Amygdala (tissue), 56 donors: ENCODE data around the gene CASP2.
"Not testable (repeated sequence)": the region's sequence is repeated elsewhere in the genome, so short reads cannot be mapped to it uniquely, and the experiment has no call there.

Experiments used
- DNase-seq, 56 donors: peaks; one replicate each; lab custom pipeline; 2025; lab: John Stamatoyannopoulos, UW

The CASP2 gene

DNA sequence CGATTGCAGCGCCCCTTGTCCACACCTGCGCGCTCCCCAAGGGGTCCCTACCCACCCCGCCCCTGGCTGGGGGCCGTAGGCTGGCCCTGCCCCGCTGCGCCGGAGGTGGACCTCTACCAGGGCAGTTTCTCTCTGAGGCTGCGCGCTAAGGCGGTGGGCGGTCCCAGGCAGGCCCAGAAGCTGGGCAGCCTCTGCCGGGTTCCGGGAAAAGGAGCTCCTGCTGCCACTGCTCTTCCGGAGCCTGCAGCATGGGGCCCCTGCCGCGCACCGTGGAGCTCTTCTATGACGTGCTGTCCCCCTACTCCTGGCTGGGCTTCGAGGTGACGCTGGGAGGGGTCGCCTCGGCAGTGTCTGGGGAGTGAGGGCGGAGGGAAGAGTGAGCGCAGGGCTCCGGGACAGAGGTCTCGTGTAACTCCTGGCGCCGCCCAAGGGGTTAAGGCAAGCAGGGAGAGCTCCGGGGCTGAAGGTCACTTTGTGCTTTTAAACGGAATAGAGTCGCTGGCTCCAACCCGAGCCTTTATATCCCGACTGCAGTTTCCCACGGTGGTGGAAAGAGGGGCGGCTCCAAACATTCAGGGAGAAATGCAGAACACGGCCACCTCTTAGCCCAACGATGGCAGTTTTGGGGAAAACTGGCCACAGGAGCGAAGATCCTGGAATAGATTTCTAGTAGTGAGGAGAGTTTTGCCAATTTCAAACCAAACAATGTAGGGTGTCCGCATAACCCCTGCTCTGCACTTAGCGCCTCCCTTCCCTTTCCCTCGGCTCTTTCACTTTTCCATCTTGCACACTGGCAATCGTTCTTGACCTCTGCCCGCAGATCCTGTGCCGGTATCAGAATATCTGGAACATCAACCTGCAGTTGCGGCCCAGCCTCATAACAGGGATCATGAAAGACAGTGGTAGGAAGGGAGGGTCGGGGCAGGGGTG lies 24.6 kb upstream of the CASP2 start, which contains the start of gene GSTK1:
Gene GSTK1, plus strand, starts transcription at position 176 of the 930 bp plus-strand sequence. Its CDS starts 73 bp downstream, at position 249.
- peak in 54 of 56 donors; percentile 28 to 88 (median 72) for DNase-seq

GRCh38 chr7:143264196-143264568 lies 24.0 kb upstream of the CASP2 start:
- DNase-seq: not testable (repeated sequence)

DNA sequence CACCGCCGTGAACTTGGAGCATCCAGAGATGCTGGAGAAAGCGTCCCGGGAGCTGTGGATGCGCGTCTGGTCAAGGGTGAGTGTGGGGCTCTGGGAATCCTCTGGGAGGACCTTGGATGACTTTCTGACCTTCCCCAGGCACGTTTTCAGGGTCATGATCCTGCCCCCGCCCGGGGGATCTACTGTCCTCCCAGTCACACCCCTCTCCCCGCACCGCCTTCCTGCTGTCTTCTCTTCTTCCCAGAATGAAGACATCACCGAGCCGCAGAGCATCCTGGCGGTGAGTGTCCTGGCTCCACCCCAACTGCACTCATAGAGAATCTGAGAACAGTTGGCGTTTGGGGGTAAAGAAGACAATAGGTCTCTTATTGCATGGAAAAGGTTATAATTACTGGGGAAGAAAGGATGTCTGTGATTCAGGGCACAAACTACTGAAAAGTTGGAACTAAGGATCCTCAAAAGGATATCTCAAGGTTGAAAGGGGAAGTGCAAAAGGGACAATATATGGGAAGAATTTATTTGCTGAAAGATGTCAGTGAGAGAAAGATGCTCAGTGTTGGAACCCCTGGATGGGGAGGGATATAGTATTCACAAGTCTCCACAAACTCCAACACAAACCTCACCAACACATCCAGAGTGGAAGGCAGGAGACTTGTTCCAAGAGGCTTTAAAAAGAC lies 23.0 kb upstream of the CASP2 start:
- DNase-seq: peak in 2 of 56 donors; percentile 2 to 8

DNA sequence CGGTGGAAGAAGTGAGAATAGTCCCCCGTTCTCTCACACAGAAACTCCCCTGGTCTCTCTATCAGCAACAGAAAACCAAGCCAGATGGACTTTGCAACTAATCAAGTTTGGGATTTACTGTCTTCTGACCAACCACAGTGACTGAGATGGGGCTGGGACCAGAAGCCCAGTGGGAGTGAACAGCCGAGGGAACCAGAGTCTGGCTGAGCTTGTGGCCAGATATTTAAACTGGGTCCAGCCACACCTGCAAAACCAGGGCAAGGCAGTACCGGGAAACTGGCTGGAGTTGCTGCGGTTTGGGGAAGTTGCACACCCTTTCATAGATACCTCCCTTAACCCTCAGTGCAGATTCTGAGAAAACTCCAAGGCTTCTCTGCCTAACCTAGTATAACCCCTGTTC lies 18.9 kb upstream of the CASP2 start:
- DNase-seq: no peak

- DNase-seq: no peak
These were observed 16.9 kb upstream of the CASP2 start for GRCh38 chr7:143271240-143271639.

- DNase-seq: no peak
These were observed 15.3 kb upstream of the CASP2 start for GRCh38 chr7:143272871-143273270.

GRCh38 chr7:143279186-143280098 lies 8.7 kb upstream of the CASP2 start:
- DNase-seq: peak in 9 of 56 donors; percentile 22 to 77 (median 44)

DNA sequence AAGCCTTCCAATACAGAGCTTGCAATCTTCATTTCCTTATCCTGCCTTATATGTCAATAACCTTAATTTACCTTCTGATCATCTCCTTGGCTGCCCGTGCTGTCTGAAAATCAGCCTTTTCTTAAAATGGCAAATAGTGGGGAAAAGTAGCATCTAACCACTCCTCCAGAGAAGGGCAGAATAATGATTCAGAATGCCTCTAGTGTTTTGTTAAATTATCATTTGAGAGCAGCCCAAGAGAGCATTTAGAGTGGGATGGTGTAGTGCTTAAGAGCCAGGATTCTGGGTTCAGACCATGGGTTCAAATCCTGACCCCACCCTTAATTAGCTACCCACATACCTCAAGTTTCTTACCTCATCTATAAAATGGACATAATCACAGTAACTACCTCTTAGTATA lies 8.0 kb upstream of the CASP2 start:
- no peak for DNase-seq

GRCh38 chr7:143280566-143280965 lies 7.6 kb upstream of the CASP2 start:
- DNase-seq: no peak

- DNase-seq: no peak
These were observed 6.6 kb upstream of the CASP2 start for GRCh38 chr7:143281529-143281928.

- no peak for DNase-seq
These were observed 6.0 kb upstream of the CASP2 start for GRCh38 chr7:143282124-143282523.

GRCh38 chr7:143283381-143283780 lies 4.8 kb upstream of the CASP2 start:
- no peak for DNase-seq

GRCh38 chr7:143284591-143285469 lies 3.3 kb upstream of the CASP2 start, which contains the start of gene TMEM139:
Gene TMEM139 (plus strand): TSS chr7:143284958. CDS start chr7:143285958, 1,000 bp downstream.
- peak in 12 of 56 donors; percentile 13 to 40 (median 22) for DNase-seq

DNA sequence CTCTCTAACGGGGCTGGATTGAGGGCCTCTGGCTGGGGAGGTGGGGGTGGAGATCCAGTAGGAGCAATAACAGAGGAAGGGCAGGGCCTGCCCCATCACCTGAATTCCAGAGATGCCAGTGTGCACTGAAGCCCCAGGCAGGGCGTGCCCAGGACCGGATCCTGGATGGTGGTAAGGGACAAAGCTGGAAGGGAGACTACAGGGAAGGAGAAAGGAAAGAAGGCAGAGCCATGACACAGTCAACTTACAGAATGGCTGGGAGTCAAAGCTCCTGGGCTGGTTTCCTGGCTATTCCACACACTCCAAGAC lies 2.7 kb upstream of the CASP2 start:
- DNase-seq: peak in 1 of 56 donors; percentile 28

- peak in 36 of 56 donors; percentile 16 to 80 (median 56) for DNase-seq
These were observed 2.2 kb upstream of the CASP2 start for GRCh38 chr7:143285806-143286521.

- DNase-seq: peak in 23 of 56 donors; percentile 13 to 80 (median 60)
These were observed 1.6 kb upstream of the CASP2 start for GRCh38 chr7:143286522-143286890.

DNA sequence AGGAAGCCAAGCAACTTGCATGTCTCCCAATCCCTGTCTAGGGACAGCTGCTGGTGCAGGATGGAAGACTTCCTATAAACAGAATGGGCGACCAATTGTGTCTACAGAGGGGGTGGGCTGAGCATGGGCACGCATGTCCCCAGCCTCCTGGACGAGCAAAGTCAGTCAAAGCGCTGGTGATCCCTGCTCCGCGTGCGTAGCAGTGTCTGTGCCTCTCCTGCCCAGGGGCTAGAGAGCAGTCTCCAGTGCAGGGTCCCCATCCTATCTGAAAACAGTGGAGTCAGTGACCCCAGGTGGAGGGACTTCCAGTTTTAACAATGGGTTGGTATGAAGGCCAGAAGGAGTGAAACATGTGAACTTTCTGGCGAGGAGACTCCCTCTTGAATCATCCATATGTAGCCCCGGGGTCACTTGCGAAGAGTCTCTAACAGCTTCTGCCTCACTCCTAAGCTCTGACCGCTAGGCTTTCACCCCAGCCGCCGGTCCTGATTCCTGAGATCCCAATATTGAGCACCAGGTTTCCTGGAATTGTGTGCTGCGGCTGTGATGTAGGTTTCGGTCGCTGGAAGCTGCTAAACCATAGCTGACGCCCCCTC lies 714 bp upstream of the CASP2 start:
- DNase-seq: peak in 2 of 56 donors; percentile 51 to 59

DNA sequence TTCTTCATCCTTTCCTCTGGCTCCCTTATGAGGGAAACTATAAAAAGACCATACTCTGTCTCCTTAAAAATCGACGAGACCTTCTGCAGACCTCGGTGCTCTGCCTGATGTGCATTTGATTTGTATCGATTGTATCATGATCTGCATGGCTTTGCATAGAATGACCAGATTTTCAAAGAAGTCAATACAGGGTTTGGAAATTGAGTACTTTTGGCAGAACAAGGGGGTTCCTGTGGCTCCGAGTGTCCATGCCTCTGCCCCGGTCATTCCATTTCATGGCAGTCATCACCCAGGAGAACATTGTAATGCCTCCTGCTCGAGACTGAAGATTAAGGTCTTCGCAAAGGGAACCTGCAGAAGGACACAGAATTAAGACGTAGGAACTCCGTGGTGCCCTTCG lies 685 bp downstream of the CASP2 start:
- DNase-seq: no peak
